HepG2 (cell line): Measurements from ENCODE around the gene NOS1AP. TPM values are rescaled to one million over a fixed set of nuclear protein-coding genes. Genes with fewer than 3 reads are reported as not detected.

Experiments
- ARID4A ChIP-seq: sonication (generic); formaldehyde crosslinking; IDR thresholded peaks from 2 replicates; pipeline ENCODE4 v1.5.0; 2020; ENCODE audit warnings: mild to moderate bottlenecking, missing genetic modification reagents, borderline replicate concordance
- ESRRA ChIP-seq: sonication (generic); formaldehyde crosslinking; IDR thresholded peaks from 2 replicates; pipeline ENCODE4 v1.5.1; 2020; ENCODE audit warnings: mild to moderate bottlenecking, low read depth, missing genetic modification reagents
- HOXA3 ChIP-seq: sonication (generic); formaldehyde crosslinking; IDR thresholded peaks from 2 replicates; pipeline ENCODE4 v1.5.0; 2020; ENCODE audit warnings: missing genetic modification reagents
- IRF1 ChIP-seq: sonication (generic); formaldehyde crosslinking; IDR thresholded peaks from 2 replicates; pipeline ENCODE4 v1.4.0; 2020; ENCODE audit warnings: low read depth, mild to moderate bottlenecking, missing genetic modification reagents
- KIAA2018 ChIP-seq: sonication (generic); formaldehyde crosslinking; IDR thresholded peaks from 2 replicates; pipeline ENCODE4 v1.5.0; 2020; ENCODE audit warnings: mild to moderate bottlenecking, missing genetic modification reagents, borderline replicate concordance
- LCORL ChIP-seq, 2 experiments: fragments of 450-650 bp in 1 of 2; sonication (generic) in 1 of 2; formaldehyde crosslinking in 1 of 2; IDR thresholded peaks; 2 replicates each; pipeline versions ENCODE4 v1.5.0 to v1.6.1; 2017 to 2020; ENCODE audit warnings: antibody characterized with exemption in 1 of 2, missing genetic modification reagents in 1 of 2
- NCOR1 ChIP-seq: fragments of 200-600 bp; sonication (generic); IDR thresholded peaks from 2 replicates; pipeline ENCODE4 v1.7.0; 2017; ENCODE audit warnings: antibody characterized with exemption, low read length, borderline replicate concordance
- TIGD3 ChIP-seq: sonication (generic); formaldehyde crosslinking; IDR thresholded peaks from 2 replicates; pipeline ENCODE4 v1.5.1; 2020; ENCODE audit warnings: mild to moderate bottlenecking, missing genetic modification reagents, borderline replicate concordance
- ZFP90 ChIP-seq: sonication (generic); formaldehyde crosslinking; IDR thresholded peaks from 2 replicates; pipeline ENCODE4 v1.8.0; 2022; ENCODE audit warnings: missing genetic modification reagents, mild to moderate bottlenecking, inconsistent platforms, borderline replicate concordance
- ZNF432 ChIP-seq: sonication (generic); formaldehyde crosslinking; IDR thresholded peaks from 2 replicates; pipeline ENCODE4 v1.5.0; 2020; ENCODE audit warnings: missing genetic modification reagents, mild to moderate bottlenecking, borderline replicate concordance
- ZNF547 ChIP-seq: sonication (generic); formaldehyde crosslinking; IDR thresholded peaks from 2 replicates; pipeline ENCODE4 v1.5.1; 2020; ENCODE audit warnings: mild to moderate bottlenecking, missing genetic modification reagents
- ZNF570 ChIP-seq: sonication (generic); formaldehyde crosslinking; IDR thresholded peaks from 2 replicates; pipeline ENCODE4 v1.4.0; 2020; ENCODE audit warnings: mild to moderate bottlenecking, missing genetic modification reagents, borderline replicate concordance
- polyA plus RNA-seq, 8 experiments: library from polyadenylated mRNA; depleted of rRNA in 3 of 8; stranded (reverse) in 7 of 8; unstranded in 1 of 8; fragments of >200 nt; fragmentation: Illumina TruSeq in 4 of 8; extraction: Trizol in 4 of 8; gene quantifications; 2 replicates each; pipeline versions ENCODE4 v1.2.1 to v1.2.3, GENCODE V29; 2011 to 2016; ENCODE audit warnings: low read depth in 4 of 8, missing spikeins in 1 of 8, mixed read lengths in 1 of 8; ENCODE audit not compliant: insufficient read depth in 1 of 8
- total RNA-seq, 5 experiments: library from RNA; depleted of rRNA; stranded (reverse); fragments of >200 nt; fragmentation: Illumina TruSeq; extraction: Trizol; gene quantifications; 2 replicates each; pipeline ENCODE4 v1.2.3, GENCODE V29; 2016; ENCODE audit warnings: low read depth in 1 of 5

Gene NOS1AP
- total and polyA plus RNA-seq, 2 of the 13 experiments (the other 11 are each of a cell fraction or from before 2014, with no cell fraction given): 2.0 to 3.3 TPM

GRCh38 chr1:162091681-162092524, 22.4 kb downstream of the NOS1AP start (continued):
- no peak for TF ChIP-seq KIAA2018
- TF ChIP-seq ARID4A: peak; percentile 58; the same call in 1 of the 2 replicates
- no peak for TF ChIP-seq ZNF547
- TF ChIP-seq ZNF570: no peak
- peak; percentile 91 for TF ChIP-seq NCOR1
- peak; percentile 75 for TF ChIP-seq HOXA3
- TF ChIP-seq TIGD3: no peak
- no peak for TF ChIP-seq ZFP90
- peak; percentile 57; the same call in 1 of the 2 replicates for TF ChIP-seq LCORL (IDR thresholded peaks at IDR 0.05)
- TF ChIP-seq LCORL (CRISPR knock-in tag; IDR thresholded peaks at IDR 0.05): peak; percentile 96
- no peak for TF ChIP-seq IRF1 (CRISPR knock-in tag)
- TF ChIP-seq ZNF432 (CRISPR knock-in tag): no peak
- TF ChIP-seq ESRRA: peak; percentile 81
